ENCODE measurements around the gene VTI1A.

The VTI1A gene

DNA sequence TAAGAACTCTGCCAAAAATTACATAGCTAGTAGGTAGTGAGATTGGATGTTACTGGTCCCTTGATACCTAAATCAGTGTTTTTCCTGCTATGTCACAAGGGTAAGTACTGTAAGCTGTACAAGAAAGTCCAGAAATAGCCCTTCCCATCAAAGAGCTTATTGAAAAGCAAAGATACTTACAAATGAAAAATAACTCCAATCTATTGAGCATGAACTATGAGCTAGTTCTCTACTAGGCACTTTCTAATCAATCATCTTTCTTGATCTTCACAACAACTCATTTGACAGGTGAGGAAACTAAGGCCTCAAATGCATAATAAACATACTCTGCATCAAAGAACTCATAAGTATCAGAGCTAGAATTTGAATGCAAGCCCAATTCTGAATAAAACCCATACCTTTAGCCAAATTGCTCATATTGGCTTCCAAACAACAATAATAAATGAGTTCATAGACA is 253.2 kb downstream of the VTI1A start:
- no peaks in the 10 kb centered on the region for H4K20me1 ChIP-seq (ENCODE audit: insufficient read depth, low read length)
- H3K9ac ChIP-seq (ENCODE audit: low read length) = no peak overlapping the region
- DNase-seq = no peak
- H2AFZ ChIP-seq (ENCODE audit: low read length) = no peak overlapping the region
- no peaks in the 10 kb centered on the region for H3K4me1 ChIP-seq (ENCODE audit: low read length)
- H3K27me3 ChIP-seq (replicated peaks; ENCODE audit: insufficient read depth, low read length) = no peaks in the 10 kb centered on the region
- no peaks in the 10 kb centered on the region for H3K9me2 ChIP-seq (replicated peaks; ENCODE audit: insufficient read depth, low read length)
- H3K9me3 ChIP-seq (replicated peaks; ENCODE audit: insufficient read depth, low read length) = no peaks in the 10 kb centered on the region
- H3F3A ChIP-seq (ENCODE audit: insufficient read depth, low read length) = no peaks in the 10 kb centered on the region
- H3K79me2 ChIP-seq (ENCODE audit: low read length) = no peaks in the 10 kb centered on the region
- H3K4me2 ChIP-seq (ENCODE audit: low read depth, low read length) = no peak overlapping the region
- no peak overlapping the region for H3K27ac ChIP-seq (ENCODE audit: low read length)
- H3K4me3 ChIP-seq (ENCODE audit: low read length) = no peak overlapping the region
- TF ChIP-seq EZH2phosphoT487 (IDR thresholded peaks at IDR 0.05; ENCODE audit: low read length) (no peak), EZH2 (optimal IDR thresholded peaks at IDR 0.05; ENCODE audit: low read depth, low read length) (no peak)
- TF ChIP-seq, protein P1, sequence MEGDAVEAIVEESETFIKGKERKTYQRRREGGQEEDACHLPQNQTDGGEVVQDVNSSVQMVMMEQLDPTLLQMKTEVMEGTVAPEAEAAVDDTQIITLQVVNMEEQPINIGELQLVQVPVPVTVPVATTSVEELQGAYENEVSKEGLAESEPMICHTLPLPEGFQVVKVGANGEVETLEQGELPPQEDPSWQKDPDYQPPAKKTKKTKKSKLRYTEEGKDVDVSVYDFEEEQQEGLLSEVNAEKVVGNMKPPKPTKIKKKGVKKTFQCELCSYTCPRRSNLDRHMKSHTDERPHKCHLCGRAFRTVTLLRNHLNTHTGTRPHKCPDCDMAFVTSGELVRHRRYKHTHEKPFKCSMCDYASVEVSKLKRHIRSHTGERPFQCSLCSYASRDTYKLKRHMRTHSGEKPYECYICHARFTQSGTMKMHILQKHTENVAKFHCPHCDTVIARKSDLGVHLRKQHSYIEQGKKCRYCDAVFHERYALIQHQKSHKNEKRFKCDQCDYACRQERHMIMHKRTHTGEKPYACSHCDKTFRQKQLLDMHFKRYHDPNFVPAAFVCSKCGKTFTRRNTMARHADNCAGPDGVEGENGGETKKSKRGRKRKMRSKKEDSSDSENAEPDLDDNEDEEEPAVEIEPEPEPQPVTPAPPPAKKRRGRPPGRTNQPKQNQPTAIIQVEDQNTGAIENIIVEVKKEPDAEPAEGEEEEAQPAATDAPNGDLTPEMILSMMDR (IDR thresholded peaks at IDR 0.05; ENCODE audit: low read length) = no peak
- H3K36me3 ChIP-seq (replicated peaks; ENCODE audit: insufficient read depth, low read length) = no peaks in the 10 kb centered on the region

DNA sequence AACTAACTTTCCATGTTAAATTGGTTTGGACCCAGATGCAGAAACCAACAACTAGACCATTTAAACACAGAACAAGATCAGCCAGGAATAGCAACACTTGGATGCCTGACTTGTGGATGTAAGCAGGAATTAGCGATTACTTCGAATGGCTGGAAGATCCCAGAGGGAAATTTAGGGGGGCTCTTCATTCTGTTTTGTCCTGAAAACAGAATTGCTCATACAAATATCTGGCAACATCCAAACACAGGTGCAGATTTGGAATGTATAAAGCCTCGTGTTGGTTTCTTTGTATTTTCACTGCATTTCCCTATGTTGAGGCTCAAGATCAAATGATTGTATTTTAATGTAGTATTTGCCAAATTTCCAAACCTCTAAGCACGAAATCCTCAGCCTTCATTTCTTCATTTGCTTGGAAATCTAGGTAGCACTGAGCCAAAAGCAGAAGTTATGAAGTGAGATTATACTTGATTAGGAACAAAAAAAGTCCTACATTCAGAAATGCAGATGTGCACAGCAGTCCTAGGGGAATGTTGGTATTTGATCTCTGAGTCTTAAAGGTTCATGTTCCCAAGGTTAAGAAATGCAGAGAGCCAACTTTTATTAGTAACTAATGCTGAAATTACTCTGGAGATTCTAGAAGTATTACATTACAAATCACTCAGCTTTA is 254.3 kb downstream of the VTI1A start:
- Histone ChIP-seq H3F3A (ENCODE audit: insufficient read depth, low read length) (no peaks in the 10 kb centered on the region), H3K9ac (ENCODE audit: low read length) (no peak overlapping the region), H3K9me3 (replicated peaks; ENCODE audit: insufficient read depth, low read length) (no peaks in the 10 kb centered on the region), H3K9me2 (replicated peaks; ENCODE audit: insufficient read depth, low read length) (no peaks in the 10 kb centered on the region), H3K27ac (ENCODE audit: low read length) (no peak overlapping the region), H3K36me3 (replicated peaks; ENCODE audit: insufficient read depth, low read length) (no peaks in the 10 kb centered on the region), H3K27me3 (replicated peaks; ENCODE audit: insufficient read depth, low read length) (no peaks in the 10 kb centered on the region), H3K4me1 (ENCODE audit: low read length) (no peaks in the 10 kb centered on the region), H3K79me2 (ENCODE audit: low read length) (no peaks in the 10 kb centered on the region), H4K20me1 (ENCODE audit: insufficient read depth, low read length) (no peaks in the 10 kb centered on the region), H3K4me3 (ENCODE audit: low read length) (no peak overlapping the region), H2AFZ (ENCODE audit: low read length) (no peak overlapping the region), H3K4me2 (ENCODE audit: low read depth, low read length) (no peak overlapping the region)
- TF ChIP-seq EZH2 (optimal IDR thresholded peaks at IDR 0.05; ENCODE audit: low read depth, low read length) (no peak), EZH2phosphoT487 (IDR thresholded peaks at IDR 0.05; ENCODE audit: low read length) (no peak)
- TF ChIP-seq, protein P1 (IDR thresholded peaks at IDR 0.05; ENCODE audit: low read length) = no peak
- no peak for DNase-seq

DNA sequence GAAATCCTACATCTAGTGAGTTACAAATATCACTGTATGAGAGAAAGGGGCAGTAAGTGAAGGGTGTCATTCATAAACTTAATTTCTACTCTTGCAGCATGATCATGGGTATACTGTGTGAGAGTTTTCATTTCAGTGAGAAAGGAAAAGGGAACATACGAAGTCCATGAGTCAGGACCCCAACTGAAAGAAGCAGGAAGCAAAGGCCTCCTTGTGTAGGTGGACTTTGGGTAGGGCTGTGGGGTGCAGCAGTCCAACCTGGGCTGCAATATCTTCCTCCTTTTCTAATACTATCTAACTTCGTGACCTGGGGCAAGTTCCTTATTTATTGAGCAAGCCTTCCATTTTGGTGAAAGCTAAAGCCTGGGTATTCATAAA is 254.9 kb downstream of the VTI1A start:
- no peak overlapping the region for H3K27ac ChIP-seq (ENCODE audit: low read length)
- H3F3A ChIP-seq (ENCODE audit: insufficient read depth, low read length) = no peaks in the 10 kb centered on the region
- no peak overlapping the region for H2AFZ ChIP-seq (ENCODE audit: low read length)
- no peak overlapping the region for H3K9ac ChIP-seq (ENCODE audit: low read length)
- H3K9me3 ChIP-seq (replicated peaks; ENCODE audit: insufficient read depth, low read length) = no peaks in the 10 kb centered on the region
- no peaks in the 10 kb centered on the region for H3K4me1 ChIP-seq (ENCODE audit: low read length)
- H3K27me3 ChIP-seq (replicated peaks; ENCODE audit: insufficient read depth, low read length) = no peaks in the 10 kb centered on the region
- no peaks in the 10 kb centered on the region for H4K20me1 ChIP-seq (ENCODE audit: insufficient read depth, low read length)
- no peak for DNase-seq
- H3K79me2 ChIP-seq (ENCODE audit: low read length) = no peaks in the 10 kb centered on the region
- H3K36me3 ChIP-seq (replicated peaks; ENCODE audit: insufficient read depth, low read length) = no peaks in the 10 kb centered on the region
- H3K4me2 ChIP-seq (ENCODE audit: low read depth, low read length) = no peak overlapping the region
- H3K4me3 ChIP-seq (ENCODE audit: low read length) = no peak overlapping the region
- no peak for TF ChIP-seq EZH2phosphoT487 (IDR thresholded peaks at IDR 0.05; ENCODE audit: low read length)
- TF ChIP-seq EZH2 (optimal IDR thresholded peaks at IDR 0.05; ENCODE audit: low read depth, low read length) = no peak
- TF ChIP-seq, protein P1 (IDR thresholded peaks at IDR 0.05; ENCODE audit: low read length) = no peak
- H3K9me2 ChIP-seq (replicated peaks; ENCODE audit: insufficient read depth, low read length) = no peaks in the 10 kb centered on the region
